Nephron progenitor cell (in vitro differentiated cells): ENCODE data around the gene B4GALT2.

ENCODE experiments used
- DNase-seq: peaks from one replicate; pipeline ENCODE4 v3.0.0; 2021
- H3K27ac Mint-ChIP-seq: 2 replicates; pipeline ENCODE4 v1.8.0; 2021; ENCODE audit warnings: mild to moderate bottlenecking, moderate library complexity, mixed read lengths
- H3K27me3 Mint-ChIP-seq: 2 replicates; pipeline ENCODE4 v1.8.0; 2021; ENCODE audit warnings: mild to moderate bottlenecking, low read depth, mixed read lengths; ENCODE audit not compliant: poor library complexity
- H3K36me3 Mint-ChIP-seq: 2 replicates; pipeline ENCODE4 v1.8.0; 2021; ENCODE audit warnings: low read depth, mixed read lengths
- H3K4me1 Mint-ChIP-seq: 2 replicates; pipeline ENCODE4 v1.8.0; 2021; ENCODE audit warnings: mixed read lengths
- H3K4me3 Mint-ChIP-seq: 2 replicates; pipeline ENCODE4 v1.8.0; 2021; ENCODE audit warnings: mild to moderate bottlenecking, moderate library complexity, mixed read lengths
- H3K9me3 Mint-ChIP-seq: 2 replicates; pipeline ENCODE4 v1.8.0; 2021; ENCODE audit warnings: mild to moderate bottlenecking, moderate library complexity, mixed read lengths
- TF ChIP-seq, protein P1 (sequence below): fragments of 200-600 bp; sonication (generic); IDR thresholded peaks from 2 replicates; pipeline ENCODE4 v1.5.0; 2021; ENCODE audit warnings: antibody characterized with exemption

Gene B4GALT2

DNA sequence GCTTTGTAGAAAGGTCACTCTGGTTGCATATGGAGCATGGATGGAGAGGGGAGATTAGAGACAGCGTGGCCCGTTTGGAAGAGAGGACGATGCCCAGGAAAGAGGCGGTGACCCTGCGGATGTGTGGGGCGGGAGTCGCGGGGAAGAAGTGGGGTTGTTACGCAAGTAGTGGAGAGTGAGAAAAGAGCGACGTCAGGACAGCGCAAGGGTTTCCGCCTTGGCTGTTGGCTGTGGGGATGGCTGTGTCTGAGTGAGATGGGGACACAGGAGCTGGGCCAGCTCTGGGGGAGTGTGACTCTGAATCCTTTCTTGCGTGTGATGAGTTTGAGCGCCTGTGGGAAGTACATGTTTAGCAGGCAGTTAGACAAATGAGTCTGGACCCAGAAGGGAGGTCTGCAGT, 3.8 kb downstream of the B4GALT2 start:
- DNase-seq: no peak
- Mint-ChIP-seq H3K36me3 (peaks cover 23% of the 10 kb centered on the region), H3K9me3 (no peaks in the 10 kb centered on the region), H3K27ac (peak overlapping the region; percentile 98), H3K4me3 (peak overlapping the region; percentile 54), H3K4me1 (peaks cover 80% of the 10 kb centered on the region), H3K27me3 (no peaks in the 10 kb centered on the region)
- TF ChIP-seq, protein P1, sequence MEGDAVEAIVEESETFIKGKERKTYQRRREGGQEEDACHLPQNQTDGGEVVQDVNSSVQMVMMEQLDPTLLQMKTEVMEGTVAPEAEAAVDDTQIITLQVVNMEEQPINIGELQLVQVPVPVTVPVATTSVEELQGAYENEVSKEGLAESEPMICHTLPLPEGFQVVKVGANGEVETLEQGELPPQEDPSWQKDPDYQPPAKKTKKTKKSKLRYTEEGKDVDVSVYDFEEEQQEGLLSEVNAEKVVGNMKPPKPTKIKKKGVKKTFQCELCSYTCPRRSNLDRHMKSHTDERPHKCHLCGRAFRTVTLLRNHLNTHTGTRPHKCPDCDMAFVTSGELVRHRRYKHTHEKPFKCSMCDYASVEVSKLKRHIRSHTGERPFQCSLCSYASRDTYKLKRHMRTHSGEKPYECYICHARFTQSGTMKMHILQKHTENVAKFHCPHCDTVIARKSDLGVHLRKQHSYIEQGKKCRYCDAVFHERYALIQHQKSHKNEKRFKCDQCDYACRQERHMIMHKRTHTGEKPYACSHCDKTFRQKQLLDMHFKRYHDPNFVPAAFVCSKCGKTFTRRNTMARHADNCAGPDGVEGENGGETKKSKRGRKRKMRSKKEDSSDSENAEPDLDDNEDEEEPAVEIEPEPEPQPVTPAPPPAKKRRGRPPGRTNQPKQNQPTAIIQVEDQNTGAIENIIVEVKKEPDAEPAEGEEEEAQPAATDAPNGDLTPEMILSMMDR: no peak

DNA sequence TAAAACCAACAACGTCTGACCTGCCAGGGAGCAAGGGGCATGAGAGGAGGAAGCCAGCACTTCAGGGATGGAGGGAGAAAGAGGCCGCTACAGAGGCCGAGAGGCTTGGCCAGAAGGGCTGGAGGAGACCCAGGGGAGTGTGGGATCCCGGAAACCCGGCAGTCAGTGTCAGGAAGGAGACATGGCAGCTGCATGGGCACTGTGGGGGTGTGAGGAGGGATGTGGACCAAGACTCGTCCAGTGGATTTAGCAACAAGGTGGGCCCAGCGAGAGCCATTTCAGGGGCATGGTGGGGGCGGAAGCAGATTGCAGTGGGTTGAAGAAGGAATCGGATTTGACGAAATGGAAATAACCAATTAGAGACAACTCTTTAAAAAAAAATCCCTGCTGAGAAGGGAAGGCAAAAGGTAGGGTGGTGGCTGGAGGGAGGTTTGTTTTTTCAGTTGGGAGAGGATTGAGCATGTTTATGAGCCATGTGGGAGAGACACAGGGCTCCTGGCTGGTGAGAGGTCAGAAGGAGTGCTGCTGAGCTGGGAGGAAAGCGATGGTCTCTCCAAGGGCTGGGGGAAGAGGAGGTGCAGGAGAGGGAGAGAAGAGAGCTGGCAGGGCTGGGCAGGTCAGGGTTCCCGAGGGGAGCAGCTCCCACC, 4.4 kb downstream of the B4GALT2 start:
- peak overlapping the region; percentile 54 for H3K4me3 Mint-ChIP-seq

DNA sequence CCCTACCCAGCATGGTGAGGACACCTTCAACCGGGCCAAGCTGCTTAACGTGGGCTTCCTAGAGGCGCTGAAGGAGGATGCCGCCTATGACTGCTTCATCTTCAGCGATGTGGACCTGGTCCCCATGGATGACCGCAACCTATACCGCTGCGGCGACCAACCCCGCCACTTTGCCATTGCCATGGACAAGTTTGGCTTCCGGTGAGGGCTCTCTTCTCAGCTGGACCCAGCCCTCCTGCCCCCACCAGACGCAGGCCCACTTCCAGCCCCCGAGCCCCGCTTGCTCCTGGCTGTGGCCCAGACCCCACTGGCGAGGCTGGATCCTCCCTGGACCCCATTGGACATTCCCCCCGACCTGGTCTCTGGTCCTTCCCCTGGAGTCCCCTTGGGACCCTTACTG, 5.8 kb downstream of the B4GALT2 start:
- Mint-ChIP-seq H3K27ac (no peak overlapping the region), H3K4me3 (no peak overlapping the region), H3K4me1 (peaks cover 67% of the 10 kb centered on the region), H3K27me3 (peaks cover 4% of the 10 kb centered on the region), H3K9me3 (no peaks in the 10 kb centered on the region), H3K36me3 (peaks cover 19% of the 10 kb centered on the region)
- no peak for DNase-seq
- TF ChIP-seq, protein P1: no peak

More for the DNA sequence above, 4.4 kb downstream of the B4GALT2 start:
- Mint-ChIP-seq H3K36me3 (peaks cover 19% of the 10 kb centered on the region), H3K27me3 (no peaks in the 10 kb centered on the region), H3K4me1 (peaks cover 74% of the 10 kb centered on the region), H3K27ac (peak overlapping the region; percentile 98), H3K9me3 (no peaks in the 10 kb centered on the region)
- TF ChIP-seq, protein P1: no peak
- no peak for DNase-seq

DNA sequence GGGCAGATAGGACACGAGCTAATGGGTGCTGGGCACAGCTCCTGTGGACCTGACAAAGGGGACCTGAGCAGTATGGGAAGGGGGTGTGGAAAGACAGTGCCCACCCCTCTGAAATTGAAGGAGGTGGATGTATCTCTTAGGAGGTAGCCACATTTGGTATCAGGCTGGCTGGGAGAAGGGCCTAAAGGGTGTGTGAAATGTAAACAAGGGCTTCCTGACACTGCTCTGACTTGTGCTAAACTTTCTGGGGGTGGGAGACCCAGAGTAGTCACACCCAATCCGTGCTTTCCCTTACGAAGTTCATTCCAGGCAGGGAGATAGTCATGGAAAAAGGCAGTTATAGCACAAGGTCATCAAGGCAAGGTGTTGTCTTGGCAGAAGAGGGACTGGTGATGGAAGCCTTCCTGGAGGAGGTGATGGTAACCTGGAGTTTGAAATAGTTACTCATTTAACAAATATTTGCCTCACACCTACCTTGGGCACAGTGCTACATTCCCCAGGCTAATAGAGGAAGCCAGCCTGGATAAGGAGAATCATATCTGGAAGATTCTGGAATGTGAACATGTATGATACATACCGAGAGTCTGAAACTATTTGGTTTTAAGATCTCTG, 7.1 kb downstream of the B4GALT2 start:
- Mint-ChIP-seq H3K27me3 (peaks cover 4% of the 10 kb centered on the region), H3K9me3 (no peaks in the 10 kb centered on the region), H3K4me3 (no peak overlapping the region), H3K36me3 (peaks cover 14% of the 10 kb centered on the region), H3K4me1 (peaks cover 55% of the 10 kb centered on the region), H3K27ac (peak overlapping the region; percentile 55)
- DNase-seq: no peak
- TF ChIP-seq, protein P1: no peak

DNA sequence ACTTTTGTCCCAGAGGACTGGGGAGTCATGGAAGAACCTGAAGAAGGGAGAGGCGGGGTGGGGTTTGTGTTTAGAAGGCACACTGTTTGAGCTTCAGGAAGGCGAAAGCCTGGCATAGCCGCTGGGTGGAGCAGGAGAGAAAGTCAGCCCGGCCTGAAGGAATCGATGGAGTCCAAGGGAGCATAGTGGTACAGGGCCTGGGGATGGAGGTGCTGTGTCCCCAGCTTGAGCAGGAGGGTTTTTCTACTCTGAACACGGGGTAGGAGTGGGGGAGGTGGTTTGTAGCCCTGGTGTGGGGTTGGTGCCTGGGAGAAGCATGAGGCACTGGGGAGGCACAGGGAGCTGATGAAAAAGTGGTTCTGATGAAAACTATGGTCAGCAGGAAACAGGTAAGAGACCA, 7.7 kb downstream of the B4GALT2 start:
- Mint-ChIP-seq H3K4me1 (peaks cover 53% of the 10 kb centered on the region), H3K9me3 (no peaks in the 10 kb centered on the region), H3K27ac (no peak overlapping the region), H3K4me3 (no peak overlapping the region), H3K36me3 (peaks cover 14% of the 10 kb centered on the region), H3K27me3 (peaks cover 4% of the 10 kb centered on the region)
- DNase-seq: no peak
- TF ChIP-seq, protein P1: no peak
